A549 (cell line): ENCODE measurements around the gene IKZF3. TPM values are rescaled to one million over a fixed set of nuclear protein-coding genes. Genes with fewer than 3 reads are reported as not detected.

ENCODE experiments used
- ATAC-seq, 2 experiments: fragments of 200-7000 bp in 1 of 2; fragments of >200 bp in 1 of 2; cut with Nextera tagmentation in 1 of 2; cut with Tn5 transposase in 1 of 2; 3 replicates each; pipeline versions ENCODE4 v1.8.0 to v1.9.1; 2018 to 2020; ENCODE audit warnings: mild to moderate bottlenecking in 1 of 2, moderate library complexity in 1 of 2
- CTCF ChIA-PET: fragments of 300-600 bp; sonication (Branson Sonifier 250); formaldehyde crosslinking; extraction: SDS; loops from one replicate; lab custom pipeline; 2021; ENCODE audit warnings: antibody characterized with exemption, inconsistent platforms; lab: Yijun Ruan, JAX
- POLR2A ChIA-PET: fragments of 350-600 bp; formaldehyde crosslinking; extraction: SDS; loops from one replicate; lab custom pipeline; 2021; ENCODE audit warnings: antibody characterized with exemption, inconsistent platforms; lab: Yijun Ruan, JAX
- DNase-seq, 2 experiments: peaks; one replicate each; pipeline versions ENCODE4 v3.0.0 to v3.0.0-alpha.2; 2011 to 2016; ENCODE audit warnings: low read depth in 1 of 2, low spot score in 1 of 2
- FAIRE-seq: peaks from 2 replicates; lab custom pipeline; 2011; peaks lifted over from hg19 to GRCh38; lab: Jason Lieb, UNC
- H3K27ac ChIP-seq, 2 experiments: fragments of >200 bp; sonication (Bioruptor Twin); formaldehyde crosslinking; 3 replicates each; pipeline ENCODE4 v1.5.1; 2016 to 2017
- H3K4me1 ChIP-seq: fragments of >200 bp; sonication (Bioruptor Twin); formaldehyde crosslinking; 3 replicates; pipeline ENCODE4 v1.6.1; 2016
- H3K4me2 ChIP-seq: fragments of >200 bp; sonication (Bioruptor Twin); formaldehyde crosslinking; 3 replicates; pipeline ENCODE4 v1.6.1; 2016
- H3K4me3 ChIP-seq: fragments of >200 bp; sonication (Bioruptor Twin); formaldehyde crosslinking; 3 replicates; pipeline ENCODE4 v1.5.1; 2016
- H3K9me3 ChIP-seq: fragments of >200 bp; sonication (Bioruptor Twin); formaldehyde crosslinking; 3 replicates; pipeline ENCODE4 v1.6.1; 2016
- CBX8 ChIP-seq: fragments of 200-600 bp; sonication (generic); IDR thresholded peaks from 2 replicates; pipeline ENCODE4 v1.6.1; 2016
- ESRRA ChIP-seq: fragments of 150-350 bp; IDR thresholded peaks from 2 replicates; pipeline ENCODE4 v1.6.1; 2014; ENCODE audit warnings: mild to moderate bottlenecking, low read length, borderline replicate concordance
- FOSB ChIP-seq: fragments of 250-450 bp; sonication (Bioruptor Pico); IDR thresholded peaks from 2 replicates; pipeline ENCODE4 v1.5.0; 2020; ENCODE audit warnings: mild to moderate bottlenecking, moderate library complexity
- GATA3 ChIP-seq: IDR thresholded peaks from 2 replicates; pipeline ENCODE4 v1.6.1; 2012; ENCODE audit warnings: borderline replicate concordance
- HDAC2 ChIP-seq: fragments of 200-600 bp; sonication (generic); IDR thresholded peaks from 2 replicates; pipeline ENCODE4 v1.6.1; 2016
- JUN ChIP-seq, 2 experiments: fragments of >200 bp; sonication (Bioruptor Twin); formaldehyde crosslinking; IDR thresholded peaks; 2 replicates in 1 of 2; 3 replicates in 1 of 2; pipeline ENCODE4 v1.6.1; 2016 to 2017
- MAFK ChIP-seq: fragments of 450-650 bp; IDR thresholded peaks from 2 replicates; pipeline ENCODE4 v1.6.1; 2014; ENCODE audit not compliant: partially characterized antibody
- MAZ ChIP-seq: fragments of 150-350 bp; IDR thresholded peaks from 2 replicates; pipeline ENCODE4 v1.6.1; 2014; ENCODE audit warnings: antibody characterized with exemption, low read depth, low read length, borderline replicate concordance
- NPAS2 ChIP-seq: fragments of 250-450 bp; sonication (Bioruptor Pico); IDR thresholded peaks from 2 replicates; pipeline ENCODE4 v1.8.0; 2022; ENCODE audit warnings: mild to moderate bottlenecking, moderate library complexity, borderline replicate concordance
- PHF8 ChIP-seq: fragments of 200-600 bp; sonication (generic); IDR thresholded peaks from 2 replicates; pipeline ENCODE4 v1.6.1; 2016; ENCODE audit warnings: low read depth, mild to moderate bottlenecking, antibody characterized with exemption, moderate library complexity, borderline replicate concordance
- RAD21 ChIP-seq, 2 experiments: fragments of >200 bp in 1 of 2; sonication (Bioruptor Twin) in 1 of 2; formaldehyde crosslinking in 1 of 2; IDR thresholded peaks in 1 of 2; conservative IDR thresholded peaks in 1 of 2; 2 replicates in 1 of 2; 3 replicates in 1 of 2; pipeline ENCODE4 v1.6.1; 2012 to 2018; ENCODE audit warnings: inconsistent platforms in 1 of 2
- RARB ChIP-seq: fragments of 250-450 bp; sonication (Bioruptor Pico); IDR thresholded peaks from 2 replicates; pipeline ENCODE4 v1.8.0; 2021; ENCODE audit warnings: mild to moderate bottlenecking, moderate library complexity
- RFX5 ChIP-seq: fragments of 450-650 bp; IDR thresholded peaks from 2 replicates; pipeline ENCODE4 v1.7.1; 2014; ENCODE audit warnings: antibody characterized with exemption, mild to moderate bottlenecking, moderate library complexity
- SMC3 ChIP-seq: fragments of >200 bp; sonication (Bioruptor Twin); formaldehyde crosslinking; IDR thresholded peaks from 3 replicates; pipeline ENCODE4 v1.6.1; 2018; ENCODE audit warnings: inconsistent platforms
- TFCP2L1 ChIP-seq: fragments of 250-450 bp; sonication (Bioruptor Pico); IDR thresholded peaks from 2 replicates; pipeline ENCODE4 v1.5.0; 2021; ENCODE audit warnings: mild to moderate bottlenecking
- TP53 ChIP-seq: fragments of 250-450 bp; sonication (Bioruptor Pico); IDR thresholded peaks from 2 replicates; pipeline ENCODE4 v1.5.0; 2021; ENCODE audit warnings: mild to moderate bottlenecking, moderate library complexity
- ZFP36 ChIP-seq: fragments of 450-650 bp; IDR thresholded peaks from 2 replicates; pipeline ENCODE4 v1.6.1; 2014; ENCODE audit warnings: borderline replicate concordance; ENCODE audit not compliant: partially characterized antibody
- ZNF302 ChIP-seq: fragments of 250-450 bp; sonication (Bioruptor Pico); IDR thresholded peaks from 2 replicates; pipeline ENCODE4 v1.9.0; 2021; ENCODE audit warnings: inconsistent platforms, mild to moderate bottlenecking, moderate library complexity
- WGBS: methylation state at CpG from one replicate; pipeline ENCODE4 v1.1.6; 2017; ENCODE audit errors: missing lambda C conversion rate; 5-methylcytosine and 5-hydroxymethylcytosine counted together
- polyA plus RNA-seq, 4 experiments: library from polyadenylated mRNA; depleted of rRNA in 3 of 4; stranded (reverse); fragments of >200 nt; fragmentation: RNase III in 1 of 4; extraction: RNeasy Plus Mini Kit Qiagen cat#74134 plus additional on column Dnase treatment in 1 of 4; gene quantifications; 2 replicates in 3 of 4; 3 replicates in 1 of 4; pipeline ENCODE4 v1.2.3, GENCODE V29; 2011 to 2017
- TF ChIP-seq, protein P1 (sequence below): fragments of 450-650 bp; IDR thresholded peaks from 2 replicates; pipeline ENCODE4 v1.6.1; 2014; ENCODE audit warnings: antibody characterized with exemption
- TF ChIP-seq, protein P2 (sequence below): fragments of 250-450 bp; sonication (Bioruptor Pico); IDR thresholded peaks from 2 replicates; pipeline ENCODE4 v1.5.0; 2020; ENCODE audit warnings: low read depth, mild to moderate bottlenecking, moderate library complexity
- TF ChIP-seq, protein P3 (sequence below): IDR thresholded peaks from 2 replicates; pipeline ENCODE4 v1.6.1; 2012

Gene IKZF3
- polyA plus RNA-seq, 2 of the 4 experiments (the other 2 are of a cell fraction): not detected

DNA sequence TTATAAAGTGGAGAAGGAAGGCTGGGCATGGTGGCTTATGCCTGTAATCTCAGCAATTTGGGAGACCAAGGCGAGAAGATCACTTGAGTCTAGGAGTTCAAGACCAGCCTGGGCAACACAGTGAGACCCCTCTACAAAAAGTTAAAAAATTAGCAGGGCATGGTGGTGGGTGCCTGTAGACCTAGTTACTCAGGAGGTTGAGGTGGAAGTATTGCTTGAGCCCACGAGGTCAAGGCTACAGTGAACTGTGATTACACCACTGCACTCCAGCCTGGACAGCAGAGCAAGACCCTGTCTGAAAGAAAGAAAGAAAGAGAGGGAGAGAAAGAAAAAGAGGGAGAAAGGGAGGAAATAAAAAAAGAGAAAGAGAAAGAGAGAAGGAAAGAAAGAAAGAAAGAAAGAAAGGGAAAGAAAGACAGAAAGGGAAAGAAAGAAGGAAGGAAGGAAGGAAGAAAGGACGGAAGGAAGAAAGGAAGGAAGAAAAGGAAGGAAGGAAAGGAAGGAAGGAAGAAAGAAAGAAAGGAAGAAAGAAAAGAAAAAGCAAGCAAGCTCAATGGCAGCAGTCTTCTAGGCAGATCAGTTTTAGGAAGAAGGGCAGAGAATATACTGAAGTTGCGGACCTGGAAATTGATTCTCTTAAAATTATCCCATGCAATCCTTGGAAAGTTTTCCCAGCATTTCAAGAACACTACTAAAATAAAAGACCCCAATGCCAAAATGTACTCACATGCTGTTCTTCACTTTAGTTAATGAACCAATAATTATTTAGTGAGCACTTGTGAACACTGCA lies 53.0 kb downstream of the IKZF3 start:
- DNase-seq (no peak), ATAC-seq (no peak), FAIRE-seq (no peak)
- WGBS: 26% methylated on average over 4 of the region's 4 CpGs
- no peaks in the 10 kb centered on the region for H3K9me3 ChIP-seq
- no peak overlapping the region for H3K4me3 ChIP-seq
- ChIA-PET POLR2A (no interaction called here), CTCF (interaction anchor here (1.1 kb wide), 1 partner anchor 42 kb away, joined by 3 read pairs; no protein-coding TSS in a partner anchor)
- TF ChIP-seq TFCP2L1 (no peak), SMC3 (no peak), RAD21 (conservative IDR thresholded peaks at IDR 0.05 in 1 of 2, IDR thresholded peaks at IDR 0.05 in 1 of 2) (no peak), TP53 (CRISPR knock-in tag) (no peak), GATA3 (no peak), HDAC2 (no peak), JUN (IDR thresholded peaks at IDR 0.05) (no peak), MAFK (no peak), ZFP36 (no peak)
- no peak overlapping the region for H3K27ac ChIP-seq
- H3K4me1 ChIP-seq: no peaks in the 10 kb centered on the region
- no peak overlapping the region for H3K4me2 ChIP-seq

DNA sequence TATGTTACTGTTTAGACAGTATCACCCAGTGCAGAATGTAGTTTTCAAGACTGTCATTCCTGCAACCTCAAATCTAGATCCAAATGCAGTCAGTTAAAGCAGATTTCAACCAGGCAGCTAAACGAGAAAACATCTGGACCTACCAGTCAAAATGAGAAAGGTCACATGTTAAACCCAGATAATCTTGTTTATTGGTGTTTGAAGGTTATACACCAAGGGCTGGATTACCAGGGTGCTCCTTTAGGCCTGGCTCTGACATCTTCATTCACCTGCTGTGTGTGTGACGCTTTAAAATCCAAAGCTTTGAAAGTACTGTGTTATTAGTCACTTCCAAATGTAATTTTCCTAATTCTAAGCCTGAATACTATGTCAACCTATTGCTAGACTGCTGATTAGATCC lies 54.9 kb downstream of the IKZF3 start:
- POLR2A ChIA-PET: no interaction called here
- peak; percentile 23 for FAIRE-seq

DNA sequence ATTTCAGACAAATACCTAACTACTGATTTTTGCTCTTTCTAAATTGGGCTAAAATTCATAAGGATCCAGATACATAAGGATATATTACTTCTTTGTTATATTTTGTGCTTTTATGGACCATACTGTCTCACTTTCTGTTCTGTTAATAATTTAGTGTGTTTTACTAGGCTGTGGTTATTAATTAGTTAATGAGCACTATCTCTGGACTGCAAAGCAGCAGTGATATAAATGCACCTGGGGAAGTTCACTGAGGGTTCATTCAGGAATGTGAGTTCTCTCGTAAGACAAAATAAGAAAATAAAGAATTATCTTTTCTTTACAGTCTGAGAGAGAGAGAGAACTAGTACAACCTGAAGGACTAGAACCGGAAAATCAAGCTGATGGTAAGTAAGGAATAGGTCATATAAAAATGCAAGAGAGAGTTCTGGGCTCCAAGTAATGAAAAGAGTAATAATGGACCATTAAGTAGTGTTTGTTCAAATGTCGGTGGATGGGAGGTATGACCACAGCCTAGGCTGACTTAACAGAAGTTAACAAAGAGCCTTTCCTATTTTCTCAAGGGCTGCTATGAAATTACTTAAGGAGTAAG lies 55.6 kb downstream of the IKZF3 start:
- POLR2A ChIA-PET: no interaction called here
- no peaks in the 10 kb centered on the region for H3K4me1 ChIP-seq
- peak; percentile 13 for FAIRE-seq
- TF ChIP-seq RARB (CRISPR knock-in tag) (no peak), NPAS2 (no peak), ESRRA (no peak), RFX5 (no peak), PHF8 (no peak), CBX8 (no peak), FOSB (CRISPR knock-in tag) (no peak), MAZ (no peak), ZNF302 (no peak)
- TF ChIP-seq, protein P1, sequence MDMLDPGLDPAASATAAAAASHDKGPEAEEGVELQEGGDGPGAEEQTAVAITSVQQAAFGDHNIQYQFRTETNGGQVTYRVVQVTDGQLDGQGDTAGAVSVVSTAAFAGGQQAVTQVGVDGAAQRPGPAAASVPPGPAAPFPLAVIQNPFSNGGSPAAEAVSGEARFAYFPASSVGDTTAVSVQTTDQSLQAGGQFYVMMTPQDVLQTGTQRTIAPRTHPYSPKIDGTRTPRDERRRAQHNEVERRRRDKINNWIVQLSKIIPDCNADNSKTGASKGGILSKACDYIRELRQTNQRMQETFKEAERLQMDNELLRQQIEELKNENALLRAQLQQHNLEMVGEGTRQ: no peak
- TF ChIP-seq, protein P2, sequence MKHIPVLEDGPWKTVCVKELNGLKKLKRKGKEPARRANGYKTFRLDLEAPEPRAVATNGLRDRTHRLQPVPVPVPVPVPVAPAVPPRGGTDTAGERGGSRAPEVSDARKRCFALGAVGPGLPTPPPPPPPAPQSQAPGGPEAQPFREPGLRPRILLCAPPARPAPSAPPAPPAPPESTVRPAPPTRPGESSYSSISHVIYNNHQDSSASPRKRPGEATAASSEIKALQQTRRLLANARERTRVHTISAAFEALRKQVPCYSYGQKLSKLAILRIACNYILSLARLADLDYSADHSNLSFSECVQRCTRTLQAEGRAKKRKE (CRISPR knock-in tag): no peak
- TF ChIP-seq, protein P3, sequence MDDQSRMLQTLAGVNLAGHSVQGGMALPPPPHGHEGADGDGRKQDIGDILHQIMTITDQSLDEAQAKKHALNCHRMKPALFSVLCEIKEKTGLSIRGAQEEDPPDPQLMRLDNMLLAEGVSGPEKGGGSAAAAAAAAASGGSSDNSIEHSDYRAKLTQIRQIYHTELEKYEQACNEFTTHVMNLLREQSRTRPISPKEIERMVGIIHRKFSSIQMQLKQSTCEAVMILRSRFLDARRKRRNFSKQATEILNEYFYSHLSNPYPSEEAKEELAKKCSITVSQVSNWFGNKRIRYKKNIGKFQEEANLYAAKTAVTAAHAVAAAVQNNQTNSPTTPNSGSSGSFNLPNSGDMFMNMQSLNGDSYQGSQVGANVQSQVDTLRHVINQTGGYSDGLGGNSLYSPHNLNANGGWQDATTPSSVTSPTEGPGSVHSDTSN: no peak
- TF ChIP-seq, all 56 proteins: peak for 0
- ATAC-seq (no peak), DNase-seq (no peak)
- no peak overlapping the region for H3K4me2 ChIP-seq
- CTCF ChIA-PET: interaction anchor here (0.8 to 1.0 kb wide), 2 partner anchors 15 to 154 kb away, joined by 3 read pairs; partner anchors contain the start of gene GSDMA
- H3K9me3 ChIP-seq: no peaks in the 10 kb centered on the region
- WGBS: 49% methylated on average over 3 of the region's 3 CpGs
- H3K4me3 ChIP-seq: no peak overlapping the region
- no peak overlapping the region for H3K27ac ChIP-seq

More for the DNA sequence above, 54.9 kb downstream of the IKZF3 start:
- DNase-seq: no peak
- no peak overlapping the region for H3K4me2 ChIP-seq
- no peak for ATAC-seq
- no peaks in the 10 kb centered on the region for H3K4me1 ChIP-seq
- 18% methylated on average over 2 of the region's 2 CpGs for whole genome bisulfite sequencing
- H3K9me3 ChIP-seq: no peaks in the 10 kb centered on the region
- TF ChIP-seq RAD21 (conservative IDR thresholded peaks at IDR 0.05 in 1 of 2, IDR thresholded peaks at IDR 0.05 in 1 of 2): no peak
- no peak for TF ChIP-seq SMC3
- no peak overlapping the region for H3K4me3 ChIP-seq
- no peak overlapping the region for H3K27ac ChIP-seq
- CTCF ChIA-PET: interaction anchor here (0.6 to 1.0 kb wide), 2 partner anchors 111 to 154 kb away, joined by 3 read pairs; partner anchors contain the start of gene GSDMA
